OCI-LY1 (cell line): ENCODE results near the gene NR1D2.
A peak's percentile ranks its signal among the peaks of the same experiment; 100 is the strongest.

ENCODE experiments used
- H2AFZ ChIP-seq: fragments of 200-600 bp; sonication (generic), shearing (Covaris generic); 2 replicates; pipeline ENCODE4 v1.6.0; 2014; ENCODE audit warnings: antibody characterized with exemption, mild to moderate bottlenecking, low read length
- H3F3A ChIP-seq: fragments of 200-600 bp; sonication (generic), shearing (Covaris generic); 2 replicates; pipeline ENCODE4 v1.6.0; 2014; ENCODE audit warnings: mild to moderate bottlenecking, antibody characterized with exemption, low read length, moderate library complexity; ENCODE audit not compliant: insufficient read depth
- H3K27ac ChIP-seq: fragments of 200-600 bp; sonication (generic); 2 replicates; pipeline ENCODE4 v1.5.1; 2014; ENCODE audit warnings: low read length, mixed run types, mild to moderate bottlenecking, low read depth; ENCODE audit not compliant: poor library complexity, severe bottlenecking
- H3K27me3 ChIP-seq: fragments of 200-600 bp; sonication (generic); 2 replicates; pipeline ENCODE4 v1.6.0; 2014; ENCODE audit warnings: antibody characterized with exemption, mild to moderate bottlenecking, low read length, moderate library complexity; ENCODE audit not compliant: insufficient read depth
- H3K36me3 ChIP-seq: fragments of 200-600 bp; sonication (generic); 2 replicates; pipeline ENCODE4 v1.6.1; 2014; ENCODE audit warnings: mild to moderate bottlenecking, antibody characterized with exemption, low read length, moderate library complexity, mixed read lengths; ENCODE audit not compliant: insufficient read depth
- H3K4me1 ChIP-seq: fragments of 200-600 bp; sonication (generic); 2 replicates; pipeline ENCODE4 v1.5.1; 2014; ENCODE audit warnings: mild to moderate bottlenecking, low read length, moderate library complexity; ENCODE audit not compliant: insufficient read depth, severe bottlenecking
- H3K4me2 ChIP-seq: fragments of 200-600 bp; sonication (generic), shearing (Covaris generic); 2 replicates; pipeline ENCODE4 v1.6.1; 2014; ENCODE audit warnings: low read length
- H3K4me3 ChIP-seq: fragments of 200-600 bp; sonication (generic); 2 replicates; pipeline ENCODE4 v1.5.1; 2014; ENCODE audit warnings: low read length, low read depth, mild to moderate bottlenecking, mixed read lengths; ENCODE audit not compliant: poor library complexity, severe bottlenecking
- H3K79me2 ChIP-seq: fragments of 200-600 bp; shearing (Covaris generic); 2 replicates; pipeline ENCODE4 v1.6.1; 2016; ENCODE audit warnings: mixed run types, low read length, mixed read lengths; ENCODE audit not compliant: insufficient read depth
- H3K9ac ChIP-seq: fragments of 200-600 bp; sonication (generic), shearing (Covaris generic); 2 replicates; pipeline ENCODE4 v1.6.1; 2014; ENCODE audit warnings: mild to moderate bottlenecking, low read length, mixed read lengths
- H3K9me2 ChIP-seq: fragments of 200-600 bp; sonication (generic), shearing (Covaris generic); 2 replicates; pipeline ENCODE4 v1.6.1; 2014; ENCODE audit warnings: low read depth, mild to moderate bottlenecking, low read length, mixed read lengths
- H3K9me3 ChIP-seq: fragments of 200-600 bp; shearing (Covaris generic); 2 replicates; pipeline ENCODE4 v1.6.1; 2014; ENCODE audit warnings: low read length, mixed read lengths
- H4K20me1 ChIP-seq: fragments of 200-600 bp; sonication (generic), shearing (Covaris generic); 2 replicates; pipeline ENCODE4 v1.6.0; 2016; ENCODE audit warnings: mild to moderate bottlenecking, low read length; ENCODE audit not compliant: insufficient read depth
- EZH2 ChIP-seq: fragments of 200-600 bp; sonication (generic), shearing (Covaris generic); IDR thresholded peaks from 2 replicates; pipeline ENCODE4 v1.8.0; 2017; ENCODE audit warnings: borderline replicate concordance, mixed run types, mild to moderate bottlenecking, antibody characterized with exemption, low read length, moderate library complexity, mixed read lengths
- TF ChIP-seq, protein P1 (sequence below): fragments of 200-600 bp; sonication (generic), shearing (Covaris generic); IDR thresholded peaks from 2 replicates; pipeline ENCODE4 v1.5.1; 2017; ENCODE audit warnings: mild to moderate bottlenecking, antibody characterized with exemption, low read length, moderate library complexity, mixed read lengths

Gene NR1D2

DNA sequence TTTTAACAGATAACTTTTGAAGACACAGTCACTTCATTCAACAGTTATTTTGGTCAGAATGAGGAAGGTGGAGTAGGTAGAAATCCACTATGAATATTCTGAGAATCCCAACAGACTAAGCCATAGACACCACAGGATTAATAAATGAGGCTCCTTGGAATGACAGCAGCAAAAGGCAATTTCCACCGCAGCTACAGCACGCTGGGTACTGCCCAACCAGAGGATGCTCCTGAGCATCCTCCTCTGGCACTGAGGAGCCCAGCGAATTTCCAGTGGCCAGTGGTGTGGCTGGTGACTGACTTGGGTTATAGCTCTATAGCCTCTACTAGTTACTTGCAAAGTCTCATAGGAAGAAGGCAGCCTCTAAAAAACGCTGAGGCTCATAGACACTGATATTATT lies 3.6 kb upstream of the NR1D2 start:
- TF ChIP-seq, protein P1, sequence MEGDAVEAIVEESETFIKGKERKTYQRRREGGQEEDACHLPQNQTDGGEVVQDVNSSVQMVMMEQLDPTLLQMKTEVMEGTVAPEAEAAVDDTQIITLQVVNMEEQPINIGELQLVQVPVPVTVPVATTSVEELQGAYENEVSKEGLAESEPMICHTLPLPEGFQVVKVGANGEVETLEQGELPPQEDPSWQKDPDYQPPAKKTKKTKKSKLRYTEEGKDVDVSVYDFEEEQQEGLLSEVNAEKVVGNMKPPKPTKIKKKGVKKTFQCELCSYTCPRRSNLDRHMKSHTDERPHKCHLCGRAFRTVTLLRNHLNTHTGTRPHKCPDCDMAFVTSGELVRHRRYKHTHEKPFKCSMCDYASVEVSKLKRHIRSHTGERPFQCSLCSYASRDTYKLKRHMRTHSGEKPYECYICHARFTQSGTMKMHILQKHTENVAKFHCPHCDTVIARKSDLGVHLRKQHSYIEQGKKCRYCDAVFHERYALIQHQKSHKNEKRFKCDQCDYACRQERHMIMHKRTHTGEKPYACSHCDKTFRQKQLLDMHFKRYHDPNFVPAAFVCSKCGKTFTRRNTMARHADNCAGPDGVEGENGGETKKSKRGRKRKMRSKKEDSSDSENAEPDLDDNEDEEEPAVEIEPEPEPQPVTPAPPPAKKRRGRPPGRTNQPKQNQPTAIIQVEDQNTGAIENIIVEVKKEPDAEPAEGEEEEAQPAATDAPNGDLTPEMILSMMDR = no peak
- TF ChIP-seq EZH2 = no peak
- H2AFZ ChIP-seq = no peak overlapping the region
- H3K9ac ChIP-seq = no peak overlapping the region
- H3K36me3 ChIP-seq = no peaks in the 10 kb centered on the region
- H3K9me2 ChIP-seq = no peaks in the 10 kb centered on the region
- no peak overlapping the region for H3K4me3 ChIP-seq
- no peaks in the 10 kb centered on the region for H3K9me3 ChIP-seq
- H3F3A ChIP-seq = no peaks in the 10 kb centered on the region; the same call in 1 of the 2 replicates
- peaks cover 10% of the 10 kb centered on the region for H3K4me1 ChIP-seq
- no peak overlapping the region for H3K27ac ChIP-seq
- H3K27me3 ChIP-seq = no peaks in the 10 kb centered on the region
- H3K4me2 ChIP-seq = no peak overlapping the region
- H3K79me2 ChIP-seq = no peaks in the 10 kb centered on the region
- H4K20me1 ChIP-seq = no peaks in the 10 kb centered on the region

DNA sequence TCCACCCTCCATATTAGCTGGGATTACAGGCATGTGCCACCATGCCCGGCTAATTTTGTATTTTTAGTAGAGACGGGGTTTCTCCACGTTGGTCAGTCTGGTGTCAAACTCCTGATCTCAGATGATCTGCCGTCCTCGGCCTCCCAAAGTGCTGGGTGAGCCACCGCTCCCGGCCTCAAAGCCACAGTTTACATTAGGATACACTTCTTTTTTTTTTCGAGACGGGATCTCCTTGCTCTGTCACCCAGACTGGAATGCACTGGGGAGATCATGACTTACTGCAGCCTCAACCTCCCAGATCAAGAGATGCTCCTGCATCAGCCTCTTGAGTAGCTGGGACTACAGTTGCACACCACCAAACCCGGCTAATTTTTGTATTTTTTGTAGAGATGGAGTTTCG lies 2.5 kb upstream of the NR1D2 start:
- H2AFZ ChIP-seq = no peak overlapping the region
- TF ChIP-seq EZH2 = no peak
- TF ChIP-seq, protein P1 = no peak
- no peaks in the 10 kb centered on the region for H3K79me2 ChIP-seq
- no peaks in the 10 kb centered on the region for H3K9me3 ChIP-seq
- peaks cover 15% of the 10 kb centered on the region for H3K4me1 ChIP-seq
- no peak overlapping the region for H3K4me3 ChIP-seq
- H3K9ac ChIP-seq = no peak overlapping the region
- H3K36me3 ChIP-seq = no peaks in the 10 kb centered on the region
- H3K4me2 ChIP-seq = no peak overlapping the region
- no peaks in the 10 kb centered on the region for H3K9me2 ChIP-seq
- peaks cover 5% of the 10 kb centered on the region for H3F3A ChIP-seq
- no peaks in the 10 kb centered on the region for H3K27me3 ChIP-seq
- no peaks in the 10 kb centered on the region for H4K20me1 ChIP-seq
- no peak overlapping the region for H3K27ac ChIP-seq

DNA sequence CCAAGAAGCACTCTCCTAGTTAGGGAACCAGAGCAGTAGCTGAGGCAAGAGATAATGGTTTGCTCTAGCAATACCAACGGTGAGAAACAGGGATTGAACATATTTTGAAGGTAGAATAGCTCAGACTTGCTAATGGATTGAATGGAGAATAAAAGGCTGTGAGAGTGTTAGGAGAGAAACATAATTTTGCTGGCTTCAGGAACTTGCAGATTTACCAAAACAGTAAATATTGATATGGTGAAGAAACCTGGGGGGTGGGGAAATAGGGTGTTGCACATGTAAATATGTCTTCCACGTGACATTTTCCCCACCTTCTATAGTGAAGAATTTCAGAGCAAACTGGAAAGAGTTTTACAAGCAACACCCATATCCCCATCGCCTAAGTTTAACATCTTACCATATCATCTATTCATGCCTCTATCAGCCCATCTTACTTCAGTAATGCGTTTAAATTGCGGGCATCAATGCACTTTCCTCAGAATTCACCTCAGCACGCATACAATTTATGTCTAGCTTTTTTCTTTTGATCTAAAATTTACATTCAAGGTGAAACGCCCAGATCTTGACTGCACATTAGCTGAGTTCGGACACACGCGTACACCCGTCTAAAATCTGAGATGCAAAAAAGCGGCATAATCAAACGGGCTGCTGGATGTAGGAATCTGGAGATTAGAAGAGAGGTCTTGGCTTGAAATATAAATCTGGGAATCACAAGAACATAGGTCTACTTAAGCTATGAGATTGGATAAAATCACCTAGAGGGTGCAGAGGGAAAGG lies 891 bp upstream of the NR1D2 start:
- Histone ChIP-seq H3K4me2 (peak overlapping the region; percentile 87), H3F3A (peaks cover 5% of the 10 kb centered on the region), H3K9ac (no peak overlapping the region; the same call in 1 of the 2 replicates), H3K79me2 (no peaks in the 10 kb centered on the region), H3K4me1 (peaks cover 15% of the 10 kb centered on the region), H2AFZ (no peak overlapping the region), H3K9me2 (no peaks in the 10 kb centered on the region), H3K4me3 (peak overlapping the region; percentile 69), H3K9me3 (no peaks in the 10 kb centered on the region), H4K20me1 (no peaks in the 10 kb centered on the region), H3K27ac (no peak overlapping the region), H3K36me3 (no peaks in the 10 kb centered on the region; the same call in 1 of the 2 replicates), H3K27me3 (no peaks in the 10 kb centered on the region)
- TF ChIP-seq, protein P1 = no peak
- TF ChIP-seq EZH2 = no peak
